ENCODE measurements around the gene SLC24A1.

The SLC24A1 gene

DNA sequence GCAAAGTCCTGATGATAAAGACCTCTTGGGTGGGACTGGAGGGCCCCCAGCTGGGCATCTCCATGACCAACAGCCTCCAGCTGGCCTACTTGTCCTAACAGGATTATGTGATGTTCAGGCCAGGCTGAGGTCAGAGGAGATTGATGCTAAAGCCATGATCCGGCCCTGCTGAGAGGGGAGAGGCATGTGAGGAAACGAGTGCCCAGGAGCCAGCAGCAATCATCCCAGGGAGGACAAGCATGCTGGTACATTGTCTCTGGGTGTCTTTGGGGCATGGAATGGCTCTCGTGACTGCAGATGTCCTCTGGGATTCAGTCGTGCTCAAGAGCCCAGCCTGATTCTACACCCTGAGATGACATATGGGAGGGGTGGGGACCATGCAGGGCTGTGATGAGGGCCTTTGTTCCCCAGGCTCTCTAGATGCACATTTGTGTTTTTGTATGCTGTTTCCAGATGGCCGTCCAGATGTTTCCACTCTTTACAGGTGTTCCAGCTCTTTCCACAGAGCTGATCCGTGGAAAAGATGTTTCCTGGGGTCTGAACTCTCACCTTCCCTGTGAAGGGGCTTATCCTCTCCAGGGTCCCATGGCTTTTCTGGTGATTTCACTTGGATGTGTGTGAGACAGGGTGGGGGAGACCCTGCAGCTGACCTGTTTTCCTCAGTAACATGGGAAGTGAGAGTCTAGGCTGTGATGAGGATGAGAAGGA, 20.2 kb downstream of the SLC24A1 start:
- TF ChIP-seq, protein P1, sequence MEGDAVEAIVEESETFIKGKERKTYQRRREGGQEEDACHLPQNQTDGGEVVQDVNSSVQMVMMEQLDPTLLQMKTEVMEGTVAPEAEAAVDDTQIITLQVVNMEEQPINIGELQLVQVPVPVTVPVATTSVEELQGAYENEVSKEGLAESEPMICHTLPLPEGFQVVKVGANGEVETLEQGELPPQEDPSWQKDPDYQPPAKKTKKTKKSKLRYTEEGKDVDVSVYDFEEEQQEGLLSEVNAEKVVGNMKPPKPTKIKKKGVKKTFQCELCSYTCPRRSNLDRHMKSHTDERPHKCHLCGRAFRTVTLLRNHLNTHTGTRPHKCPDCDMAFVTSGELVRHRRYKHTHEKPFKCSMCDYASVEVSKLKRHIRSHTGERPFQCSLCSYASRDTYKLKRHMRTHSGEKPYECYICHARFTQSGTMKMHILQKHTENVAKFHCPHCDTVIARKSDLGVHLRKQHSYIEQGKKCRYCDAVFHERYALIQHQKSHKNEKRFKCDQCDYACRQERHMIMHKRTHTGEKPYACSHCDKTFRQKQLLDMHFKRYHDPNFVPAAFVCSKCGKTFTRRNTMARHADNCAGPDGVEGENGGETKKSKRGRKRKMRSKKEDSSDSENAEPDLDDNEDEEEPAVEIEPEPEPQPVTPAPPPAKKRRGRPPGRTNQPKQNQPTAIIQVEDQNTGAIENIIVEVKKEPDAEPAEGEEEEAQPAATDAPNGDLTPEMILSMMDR (IDR thresholded peaks at IDR 0.05; ENCODE audit: insufficient read depth, low read depth, low read length, missing control alignments) = no peak
- no peak overlapping the region for H3K4me3 ChIP-seq (ENCODE audit: low read depth, low read length)
- DNase-seq (ENCODE audit: low read depth) = no peak

DNA sequence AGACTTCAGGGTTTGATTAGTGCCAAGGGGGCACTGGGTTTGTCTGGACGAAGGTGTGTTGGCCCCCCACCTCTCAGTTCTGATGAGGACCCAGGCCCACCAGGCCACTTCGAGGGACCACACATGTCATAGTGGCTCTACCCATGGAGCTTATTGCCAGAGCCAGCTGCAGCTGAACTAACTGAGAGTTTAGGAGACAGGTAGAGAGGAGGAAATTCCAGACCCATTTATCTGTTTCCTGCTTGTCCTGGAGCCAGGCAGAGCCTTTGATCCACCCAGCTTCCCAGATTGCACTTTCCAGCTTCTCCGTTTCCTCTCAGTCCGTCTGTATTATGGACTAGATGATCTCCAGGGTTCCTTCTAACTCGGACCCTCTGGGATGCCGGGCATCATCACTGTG, 20.9 kb downstream of the SLC24A1 start:
- H3K4me3 ChIP-seq (ENCODE audit: low read depth, low read length) = no peak overlapping the region
- no peak for DNase-seq (ENCODE audit: low read depth)
- TF ChIP-seq, protein P1 (IDR thresholded peaks at IDR 0.05; ENCODE audit: insufficient read depth, low read depth, low read length, missing control alignments) = no peak

- no peak overlapping the region for H3K4me3 ChIP-seq (ENCODE audit: low read depth, low read length)
- DNase-seq (ENCODE audit: low read depth) = no peak
- TF ChIP-seq, protein P1 (IDR thresholded peaks at IDR 0.05; ENCODE audit: insufficient read depth, low read depth, low read length, missing control alignments) = no peak
These were observed 22.5 kb downstream of the SLC24A1 start for GRCh38 chr15:65644282-65644681.

DNA sequence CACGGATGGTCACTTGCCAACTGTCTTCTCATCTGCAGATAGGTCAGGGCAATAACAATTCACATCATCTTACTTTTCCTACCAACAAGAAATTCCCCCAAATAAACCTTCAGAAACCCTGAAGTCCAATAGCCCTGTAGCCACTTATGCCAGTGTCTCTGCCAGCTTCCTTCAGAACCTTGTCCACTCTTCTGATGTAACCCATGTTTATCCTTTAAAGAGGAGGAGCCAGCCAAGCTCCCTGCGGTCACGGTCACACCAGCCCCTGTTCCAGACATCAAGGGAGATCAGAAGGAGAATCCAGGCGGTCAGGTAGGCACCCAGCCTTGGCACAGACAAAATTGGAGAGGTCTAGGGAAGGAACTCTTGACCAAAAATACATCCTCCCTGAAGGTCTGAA, 23.7 kb downstream of the SLC24A1 start:
- no peak for DNase-seq (ENCODE audit: low read depth)
- TF ChIP-seq, protein P1 (IDR thresholded peaks at IDR 0.05; ENCODE audit: insufficient read depth, low read depth, low read length, missing control alignments) = no peak
- no peak overlapping the region for H3K4me3 ChIP-seq (ENCODE audit: low read depth, low read length)

- no peak overlapping the region for H3K4me3 ChIP-seq (ENCODE audit: low read depth, low read length)
- TF ChIP-seq, protein P1 (IDR thresholded peaks at IDR 0.05; ENCODE audit: insufficient read depth, low read depth, low read length, missing control alignments) = no peak
- DNase-seq (ENCODE audit: low read depth) = no peak
These were observed 24.7 kb downstream of the SLC24A1 start for GRCh38 chr15:65646486-65646885.

GRCh38 chr15:65650312-65651041, 28.7 kb downstream of the SLC24A1 start:
- TF ChIP-seq, protein P1 (IDR thresholded peaks at IDR 0.05; ENCODE audit: insufficient read depth, low read depth, low read length, missing control alignments) = no peak
- DNase-seq (ENCODE audit: low read depth) = no peak
- no peak overlapping the region for H3K4me3 ChIP-seq (ENCODE audit: low read depth, low read length)
